HG03565 (cell line): ENCODE results near the gene EBP.
A peak's percentile ranks its signal among the peaks of the same experiment; 100 is the strongest.
"Not testable (repeated sequence)": the region's sequence is repeated elsewhere in the genome, so short reads cannot be mapped to it uniquely, and the experiment has no call there.

ENCODE experiments used
- ATAC-seq: cut with Tn5 transposase; IDR thresholded peaks from one replicate; pipeline ENCODE4 v1.9.1; 2021; ENCODE audit warnings: mild to moderate bottlenecking, moderate library complexity; ENCODE audit not compliant: unreplicated experiment

The EBP gene

GRCh38 chrX:48520976-48521352, 644 bp upstream of the EBP start:
- ATAC-seq: no peak

GRCh38 chrX:48522291-48522690, 683 bp downstream of the EBP start:
- ATAC-seq: no peak

DNA sequence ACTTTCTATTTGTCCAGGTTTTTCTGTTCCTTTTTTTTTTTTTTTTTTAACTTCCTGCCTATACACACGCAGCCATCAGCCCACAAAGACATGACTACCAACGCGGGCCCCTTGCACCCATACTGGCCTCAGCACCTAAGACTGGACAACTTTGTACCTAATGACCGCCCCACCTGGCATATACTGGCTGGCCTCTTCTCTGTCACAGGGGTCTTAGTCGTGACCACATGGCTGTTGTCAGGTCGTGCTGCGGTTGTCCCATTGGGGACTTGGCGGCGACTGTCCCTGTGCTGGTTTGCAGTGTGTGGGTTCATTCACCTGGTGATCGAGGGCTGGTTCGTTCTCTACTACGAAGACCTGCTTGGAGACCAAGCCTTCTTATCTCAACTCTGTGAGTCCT, 2.1 kb downstream of the EBP start:
- ATAC-seq: no peak

DNA sequence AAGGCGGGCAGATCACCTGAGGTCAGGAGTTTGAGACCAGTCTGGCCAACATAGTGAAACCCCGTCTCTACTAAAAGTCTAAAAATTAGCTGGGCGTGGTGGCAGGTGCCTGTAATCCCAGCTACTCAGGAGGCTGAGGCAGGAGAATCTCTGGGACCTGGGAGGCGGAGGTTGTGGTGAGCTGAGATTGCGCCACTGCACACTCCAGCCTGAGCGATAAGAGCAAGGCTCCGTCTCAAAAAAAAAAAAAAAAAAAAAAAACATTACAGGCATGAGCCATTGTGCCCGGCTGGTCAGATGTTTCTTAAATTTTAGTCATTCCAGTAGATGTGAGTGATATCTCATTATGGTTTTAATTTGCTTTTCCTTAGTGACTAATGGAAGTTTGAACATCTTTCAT, 4.2 kb downstream of the EBP start:
- ATAC-seq: not testable (repeated sequence)

DNA sequence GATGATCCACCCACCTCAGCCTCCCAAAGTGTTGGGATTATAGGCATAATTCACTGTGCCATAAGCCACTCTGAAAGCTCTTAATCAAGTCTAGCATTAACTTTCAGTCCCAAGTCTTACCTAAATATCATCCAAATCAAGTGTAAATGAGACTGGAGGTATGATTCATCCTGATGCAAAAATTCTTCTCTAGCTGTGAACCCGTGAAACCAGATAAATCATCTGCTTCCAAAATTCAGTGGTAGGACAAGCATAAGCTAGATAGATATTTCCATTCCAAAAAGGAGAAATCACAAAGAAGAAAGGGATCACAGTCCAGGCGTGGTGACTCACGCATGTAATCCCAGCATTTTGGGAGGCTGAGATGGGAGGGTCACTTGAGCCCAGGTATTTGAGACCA, 9.1 kb downstream of the EBP start:
- ATAC-seq: no peak

DNA sequence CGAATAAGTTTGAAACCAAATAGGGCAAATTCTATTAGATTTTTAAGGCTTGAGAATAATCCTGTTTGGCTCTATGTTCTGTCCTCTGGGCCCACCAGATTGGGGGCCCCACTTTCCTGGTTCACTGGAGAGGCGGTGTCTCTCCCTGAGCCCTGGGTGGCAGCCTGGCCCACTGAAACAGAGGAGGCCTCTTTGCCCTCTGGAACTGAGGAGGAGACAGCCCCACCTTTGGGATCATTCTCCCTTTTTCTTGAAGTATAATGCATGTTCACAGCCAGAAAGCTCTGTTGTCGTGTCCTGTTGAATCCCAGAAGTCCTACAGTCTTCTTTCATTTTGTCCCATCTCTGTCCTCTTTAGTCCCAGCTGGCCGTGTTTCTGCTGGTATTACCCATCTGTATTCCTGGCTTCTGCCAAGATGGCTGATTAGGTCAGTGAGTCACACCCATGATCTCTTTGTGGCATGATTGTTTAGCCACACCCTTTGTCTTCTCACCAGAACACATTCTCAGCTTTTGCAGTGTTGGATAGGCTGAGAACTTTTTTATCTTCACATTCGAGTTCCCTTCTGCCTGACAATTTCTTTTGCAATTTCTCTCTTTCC, 9.9 kb downstream of the EBP start:
- ATAC-seq: no peak

DNA sequence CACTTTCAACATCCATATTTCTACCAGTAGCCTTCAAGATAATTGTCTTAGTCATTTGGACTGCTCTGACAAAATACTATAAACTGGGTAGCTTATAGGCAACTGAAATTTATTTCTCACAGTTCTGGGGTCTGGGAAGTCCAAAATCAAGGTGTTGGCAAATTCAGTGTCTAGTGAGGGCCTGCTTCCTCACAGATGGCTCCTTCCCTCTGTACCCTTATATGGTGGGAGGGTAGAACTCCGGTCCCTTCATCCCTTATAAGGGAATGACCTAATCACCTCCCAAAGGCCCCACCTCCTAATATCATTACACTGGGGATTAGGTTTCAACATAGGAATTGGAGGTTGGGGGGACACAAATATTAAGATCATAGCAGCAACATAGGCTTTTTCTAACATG, 10.6 kb downstream of the EBP start:
- ATAC-seq: no peak

- ATAC-seq: no peak
These were observed 11.6 kb downstream of the EBP start for GRCh38 chrX:48533165-48533564.

DNA sequence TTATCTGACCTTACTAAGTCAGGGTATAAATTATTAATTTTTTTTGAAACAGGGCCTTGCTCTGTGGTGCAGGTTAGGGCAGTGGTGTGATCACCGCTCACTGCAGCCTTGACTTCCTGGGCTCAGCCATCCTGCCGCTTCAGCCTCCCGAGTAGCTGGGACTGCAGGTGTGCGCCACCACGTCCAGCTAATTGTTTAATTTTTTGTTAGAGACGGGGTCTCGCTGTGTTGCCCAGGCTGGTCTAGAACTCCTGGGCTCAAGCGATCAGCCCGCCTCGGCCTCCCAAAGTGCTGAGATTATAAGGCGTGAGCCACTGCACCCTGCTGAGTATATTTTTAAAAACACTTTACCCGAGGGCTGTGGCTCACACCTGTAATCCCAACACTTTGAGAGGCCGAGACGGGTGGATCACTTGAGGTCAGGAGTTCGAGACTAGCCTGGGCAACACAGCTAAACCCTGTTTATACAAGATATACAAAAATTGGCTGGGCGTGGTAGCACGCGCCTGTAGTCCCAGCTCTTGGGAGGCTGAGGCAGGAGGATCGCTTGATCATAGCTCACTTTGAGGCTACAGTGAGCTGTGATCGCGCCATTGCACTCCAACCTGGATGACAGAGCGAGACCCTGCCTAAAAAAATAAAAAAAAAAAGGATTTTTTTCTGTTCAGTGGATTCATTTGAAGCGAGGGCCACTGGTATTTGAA, 17.2 kb downstream of the EBP start:
- no peak for ATAC-seq

DNA sequence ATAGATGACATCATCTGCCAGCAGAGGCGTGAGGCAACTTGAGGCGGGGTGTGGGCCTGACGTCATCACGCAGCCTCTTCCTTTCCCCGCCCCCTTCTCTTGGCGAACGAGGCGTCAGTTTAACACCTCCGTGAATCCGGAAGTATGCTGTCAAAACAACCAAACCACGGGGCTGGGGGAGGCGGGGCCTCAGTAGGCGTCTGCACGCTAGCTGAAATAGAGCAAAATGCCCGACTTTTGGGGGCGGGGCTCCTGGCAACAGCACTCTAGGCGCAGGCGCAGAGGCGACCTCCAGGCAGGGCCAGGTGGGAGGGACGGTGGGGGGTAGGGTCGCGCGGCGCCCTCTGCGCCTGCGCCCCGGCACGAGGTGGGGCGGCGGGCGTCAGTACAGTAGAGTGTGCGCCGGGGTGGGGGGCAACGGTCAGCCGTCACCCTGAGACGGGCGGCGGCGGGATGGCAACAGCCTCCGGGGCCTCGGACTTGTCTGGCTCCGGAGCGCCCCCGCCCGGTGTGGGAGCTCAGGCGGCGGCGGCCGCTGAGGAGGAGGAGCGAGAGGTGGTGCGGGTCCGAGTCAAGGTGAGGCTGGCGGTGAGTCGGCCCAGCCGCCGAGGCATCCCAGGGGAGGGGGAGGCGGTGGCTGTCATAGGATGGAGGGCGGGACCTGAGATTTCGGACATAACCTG, 17.9 kb downstream of the EBP start, which contains the start of gene TBC1D25:
TSS of gene TBC1D25 (plus strand) at position 370 of the 683 bp plus-strand sequence. CDS start at position 454, 84 bp downstream.
- peak; percentile 73 for ATAC-seq

- peak; percentile 4 for ATAC-seq
These were observed 18.4 kb downstream of the EBP start for GRCh38 chrX:48540028-48540375.

DNA sequence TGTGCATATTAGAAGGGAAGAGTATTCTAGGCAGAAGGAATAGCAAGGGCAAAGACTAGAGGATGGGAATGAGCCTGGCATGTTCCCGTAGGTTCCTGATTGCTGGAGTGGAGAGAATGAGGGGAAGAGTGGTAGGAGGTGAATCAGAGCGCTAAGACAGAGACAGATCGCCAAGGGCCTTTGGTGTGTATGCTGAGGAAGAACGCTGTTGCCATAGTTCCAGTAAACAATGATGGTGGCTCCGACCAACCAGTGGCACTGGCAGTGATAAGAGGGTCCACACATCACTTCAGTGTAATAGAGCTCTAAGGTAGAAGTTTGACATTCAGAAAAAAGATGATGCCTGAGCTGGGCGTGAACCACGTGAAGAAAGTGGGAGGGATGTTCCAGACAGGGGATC, 18.9 kb downstream of the EBP start:
- ATAC-seq: no peak

GRCh38 chrX:48541140-48541814, 19.7 kb downstream of the EBP start:
- ATAC-seq: no peak

DNA sequence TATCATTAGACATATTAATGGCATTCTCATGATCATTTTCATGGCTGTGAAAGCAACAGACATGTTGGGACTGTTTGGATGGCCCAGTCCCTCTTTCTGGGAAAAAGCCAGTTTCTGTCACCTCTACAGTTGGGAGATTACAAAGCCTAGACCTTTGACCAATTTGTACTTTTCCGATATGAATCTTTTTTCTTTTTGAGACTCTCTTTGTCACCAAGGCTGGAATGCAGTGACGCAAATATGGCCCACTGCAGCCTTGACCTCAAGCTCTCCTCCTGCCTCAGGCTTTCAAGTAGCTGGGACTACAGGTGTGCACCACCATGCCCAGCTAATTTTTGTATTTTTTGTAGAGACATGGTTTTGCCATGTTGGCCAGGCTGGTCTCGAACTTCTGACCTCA, 27.3 kb downstream of the EBP start:
- ATAC-seq: no peak

- not testable (repeated sequence) for ATAC-seq
These were observed 34.2 kb downstream of the EBP start for GRCh38 chrX:48555731-48556325.

DNA sequence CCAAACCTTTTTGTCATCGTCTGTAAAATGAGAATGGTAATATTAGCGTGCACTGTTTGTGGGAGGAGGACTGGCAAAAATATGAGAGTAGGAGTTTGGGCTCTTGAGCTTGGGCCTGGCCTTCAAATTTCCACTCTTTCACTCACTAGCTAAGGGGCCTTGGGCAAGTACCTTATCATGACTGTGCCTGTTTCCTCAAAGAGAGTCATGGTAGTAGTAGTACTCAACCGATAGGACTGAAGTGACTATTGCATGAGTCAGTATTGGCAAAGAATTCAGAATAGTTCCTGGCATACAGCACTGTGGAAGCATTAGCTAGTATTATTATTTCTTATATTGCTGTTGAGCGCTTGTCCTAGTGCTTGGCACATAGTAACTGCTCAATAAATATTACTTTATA, 36.7 kb downstream of the EBP start:
- ATAC-seq: no peak

DNA sequence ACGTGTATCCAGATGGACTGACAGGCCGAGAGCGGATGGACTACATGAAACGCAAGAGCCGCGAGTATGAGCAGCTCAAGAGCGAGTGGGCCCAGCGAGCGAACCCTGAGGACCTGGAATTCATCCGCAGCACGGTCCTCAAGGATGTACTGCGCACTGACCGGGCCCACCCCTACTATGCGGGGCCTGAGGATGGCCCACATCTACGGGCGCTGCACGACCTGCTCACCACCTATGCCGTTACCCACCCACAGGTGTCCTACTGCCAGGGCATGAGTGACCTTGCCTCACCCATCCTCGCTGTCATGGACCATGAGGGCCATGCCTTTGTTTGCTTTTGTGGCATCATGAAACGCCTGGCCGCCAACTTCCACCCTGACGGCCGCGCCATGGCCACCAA, 38.0 kb downstream of the EBP start:
- no peak for ATAC-seq

GRCh38 chrX:48560056-48560455, 38.4 kb downstream of the EBP start:
- ATAC-seq: no peak

GRCh38 chrX:48560681-48561080, 39.1 kb downstream of the EBP start:
- no peak for ATAC-seq

DNA sequence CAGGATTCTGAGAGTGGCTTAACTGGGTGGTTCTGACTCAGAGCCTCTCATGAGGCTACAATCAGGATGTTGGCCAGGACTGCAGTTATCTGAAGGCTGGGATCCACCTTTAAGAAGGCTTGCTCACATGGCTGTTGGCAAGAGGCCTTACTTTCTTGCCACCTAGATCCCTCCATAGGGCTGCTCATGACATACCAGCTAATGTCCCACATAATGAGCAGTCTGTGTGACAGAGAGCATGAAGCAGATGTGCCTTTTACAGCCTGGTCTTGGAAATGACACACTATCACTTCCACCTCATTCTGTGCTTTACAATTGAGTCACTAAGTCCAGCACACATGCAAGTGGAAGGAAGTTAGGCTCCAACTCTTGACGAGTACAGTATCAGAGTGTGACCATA, 48.4 kb downstream of the EBP start:
- peak; percentile 36 for ATAC-seq

GRCh38 chrX:48573690-48574269, 52.2 kb downstream of the EBP start:
- ATAC-seq: peak; percentile 2
